GM15510 (cell line): ENCODE measurements around the gene BSPRY.
A peak's percentile ranks its signal among the peaks of the same experiment; 100 is the strongest.

Source experiments
- POLR2A ChIP-seq: IDR thresholded peaks from 3 replicates; pipeline ENCODE4 v1.6.1; 2011; ENCODE audit warnings: borderline replicate concordance; ENCODE audit not compliant: insufficient read length; ENCODE audit errors: extremely low read depth

The BSPRY gene

DNA sequence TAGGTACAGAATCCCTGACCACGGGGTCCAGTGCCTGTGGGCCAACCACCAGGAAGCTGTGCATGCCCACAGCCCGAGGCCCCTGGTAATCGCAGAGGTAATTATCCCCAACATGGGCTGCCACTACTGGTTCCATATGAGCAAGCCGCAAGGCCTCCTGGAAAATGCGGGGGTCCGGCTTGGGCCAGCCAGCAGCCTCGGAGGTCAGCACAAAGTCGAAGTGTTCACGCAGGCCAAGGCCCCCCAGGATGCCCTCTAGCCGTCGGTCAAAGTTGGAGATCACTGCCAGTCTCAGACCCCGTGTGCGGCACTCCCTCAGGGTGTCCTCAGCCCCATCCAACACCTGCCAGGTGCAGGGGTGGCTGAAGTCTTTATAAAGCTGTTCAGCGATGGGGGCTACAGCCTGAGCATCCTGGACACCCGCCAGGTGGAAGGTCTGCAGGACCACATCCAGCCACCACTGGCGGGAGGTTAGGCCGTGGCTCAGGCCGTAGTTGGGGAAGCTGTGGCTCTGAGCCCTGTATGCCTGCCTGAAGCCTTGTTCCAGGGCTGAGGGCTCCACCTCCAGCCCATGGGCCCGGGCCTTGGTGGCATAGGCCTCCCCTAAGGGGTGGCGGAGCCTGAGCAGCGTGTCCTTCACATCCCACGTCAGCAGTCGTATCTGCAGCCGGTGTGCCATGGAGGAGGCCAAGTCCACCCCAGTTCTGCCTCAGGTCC lies 24.5 kb downstream of the BSPRY start:
- no peak for TF ChIP-seq POLR2A

- no peak for TF ChIP-seq POLR2A
These were observed 26.0 kb downstream of the BSPRY start for GRCh38 chr9:113375057-113376023.

- peak; percentile 89 for TF ChIP-seq POLR2A
These were observed 27.6 kb downstream of the BSPRY start, which contains the start of gene HDHD3 for GRCh38 chr9:113376634-113377567. HDHD3 (minus strand) TSS chr9:113376986; CDS start chr9:113374354, 2,632 bp downstream.

- TF ChIP-seq POLR2A, result no peak
These were observed 31.6 kb downstream of the BSPRY start for GRCh38 chr9:113380869-113381378.

DNA sequence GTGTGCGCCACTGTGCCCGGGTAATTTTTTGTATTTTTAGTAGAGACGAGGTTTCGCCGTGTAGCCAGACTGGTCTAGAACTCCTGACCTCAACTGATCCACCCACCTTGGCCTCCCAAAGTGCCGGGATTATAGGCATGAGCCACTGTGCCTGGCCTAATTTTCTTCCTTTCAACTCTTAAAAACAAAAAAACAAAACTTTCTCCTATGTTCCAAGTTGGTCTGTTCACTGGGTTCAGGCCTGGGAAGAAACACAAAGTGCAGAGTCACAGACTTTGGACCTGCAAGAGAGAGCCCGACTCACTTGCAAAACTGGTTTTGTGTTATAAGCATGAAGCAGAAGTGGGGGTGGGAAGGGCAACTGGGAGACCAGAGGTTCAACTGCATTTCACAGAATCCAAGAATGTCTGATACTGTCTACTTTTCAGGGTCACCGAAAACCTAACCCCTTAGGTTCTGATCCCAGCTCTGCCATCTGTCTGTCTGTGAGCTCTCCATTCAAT lies 32.6 kb downstream of the BSPRY start:
- TF ChIP-seq POLR2A, result no peak

- no peak for TF ChIP-seq POLR2A
These were observed 37.4 kb downstream of the BSPRY start for GRCh38 chr9:113386571-113387393.

DNA sequence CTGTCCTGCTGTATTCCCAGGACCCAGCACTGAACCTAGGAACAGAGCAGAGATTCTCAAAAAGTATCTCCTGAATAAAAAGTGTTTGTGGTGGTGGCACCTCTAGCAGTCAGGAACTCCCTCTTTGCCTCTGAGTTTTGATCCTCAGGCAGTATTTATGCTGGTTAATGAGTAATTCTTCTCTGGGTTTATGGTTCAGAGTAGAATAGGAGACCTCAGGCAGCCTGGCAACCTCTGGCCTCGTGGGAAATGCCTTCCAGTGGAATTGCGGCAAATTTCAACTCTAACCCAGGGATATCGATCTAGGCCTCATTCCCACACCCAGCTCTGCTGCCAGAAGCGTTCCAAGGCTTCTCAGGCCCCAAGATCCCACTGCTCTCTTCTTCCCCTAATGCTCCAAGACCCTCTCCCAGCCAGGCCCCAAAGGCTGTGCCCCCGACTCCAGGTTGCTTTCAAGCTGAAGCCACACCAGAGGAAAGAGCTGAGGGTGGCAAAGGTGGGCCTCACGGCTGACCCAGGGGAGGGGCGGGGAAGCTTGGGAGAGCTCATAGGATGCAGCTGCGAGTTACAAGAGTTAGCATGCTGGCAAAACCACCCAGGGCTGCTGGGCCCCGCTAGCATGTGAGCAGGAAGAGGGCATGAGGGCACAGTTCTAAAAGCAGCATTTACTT lies 38.4 kb downstream of the BSPRY start:
- no peak for TF ChIP-seq POLR2A

- no peak for TF ChIP-seq POLR2A
These were observed 39.5 kb downstream of the BSPRY start for GRCh38 chr9:113388833-113389232.

- TF ChIP-seq POLR2A, result no peak
These were observed 40.1 kb downstream of the BSPRY start for GRCh38 chr9:113389451-113389850.

- TF ChIP-seq POLR2A, result no peak
These were observed 41.0 kb downstream of the BSPRY start for GRCh38 chr9:113390192-113390960.

DNA sequence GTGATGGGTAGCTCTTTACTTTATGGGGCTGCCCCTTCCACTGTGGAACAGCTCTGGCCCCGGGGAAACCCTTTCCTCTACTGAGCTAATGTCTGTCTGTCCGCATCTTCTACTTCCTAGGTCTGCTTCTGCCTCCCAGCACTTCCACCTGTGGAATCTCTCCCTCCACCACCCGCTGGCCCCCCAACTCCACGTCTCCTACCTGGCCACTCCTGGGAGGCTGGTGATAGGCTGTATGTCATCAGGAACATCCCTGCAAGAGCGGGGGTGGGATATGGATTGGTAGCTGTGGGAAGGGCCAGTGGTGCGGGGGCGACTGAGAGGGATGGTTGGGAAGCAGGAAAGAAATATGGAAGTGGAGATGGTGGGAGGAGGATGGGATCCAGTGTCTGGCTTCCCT lies 42.6 kb downstream of the BSPRY start:
- TF ChIP-seq POLR2A, result no peak

DNA sequence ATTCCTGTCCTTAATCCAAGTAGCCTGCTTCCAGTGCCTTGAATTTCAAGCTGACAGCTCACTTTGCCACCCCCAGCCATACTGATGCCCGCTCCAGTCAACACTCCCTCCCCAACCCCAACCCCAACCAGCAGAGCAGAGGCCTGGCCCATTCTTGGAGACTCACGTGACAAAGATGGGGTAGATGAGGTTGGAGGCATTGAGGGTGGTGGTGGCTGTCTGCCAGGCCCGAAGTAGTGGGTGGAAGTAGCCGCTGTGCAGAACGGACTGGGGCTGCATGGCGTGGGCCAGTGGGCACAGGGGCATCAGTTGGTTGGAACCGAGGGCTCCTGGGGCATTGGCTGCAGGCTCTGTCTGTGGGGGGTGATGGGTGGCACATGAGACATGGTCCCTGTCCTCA lies 43.9 kb downstream of the BSPRY start:
- no peak for TF ChIP-seq POLR2A
